GM06990 (cell line): ENCODE results near the gene TCF12.

Experiments
- DNase-seq: peaks from one replicate; pipeline ENCODE4 v3.0.0-alpha.2; 2011; ENCODE audit not compliant: insufficient read length; ENCODE audit errors: extremely low read depth
- H3K27me3 ChIP-seq: replicated peaks from 2 replicates; pipeline ENCODE4 v1.6.0; 2011; ENCODE audit warnings: low read length; ENCODE audit not compliant: control insufficient read depth, insufficient read depth
- H3K36me3 ChIP-seq: 2 replicates; pipeline ENCODE4 v1.5.1; 2011; ENCODE audit warnings: low read length; ENCODE audit not compliant: control insufficient read depth, insufficient read depth
- H3K4me3 ChIP-seq: replicated peaks from 2 replicates; pipeline ENCODE4 v1.5.1; 2011; ENCODE audit warnings: low read depth, mild to moderate bottlenecking, control low read depth, low read length
- CTCF ChIP-seq: IDR thresholded peaks from 2 replicates; pipeline ENCODE4 v1.5.1; 2011; ENCODE audit warnings: low read length, control low read depth, mild to moderate bottlenecking, inconsistent platforms; ENCODE audit not compliant: insufficient read depth, poor library complexity, severe bottlenecking

Gene TCF12

DNA sequence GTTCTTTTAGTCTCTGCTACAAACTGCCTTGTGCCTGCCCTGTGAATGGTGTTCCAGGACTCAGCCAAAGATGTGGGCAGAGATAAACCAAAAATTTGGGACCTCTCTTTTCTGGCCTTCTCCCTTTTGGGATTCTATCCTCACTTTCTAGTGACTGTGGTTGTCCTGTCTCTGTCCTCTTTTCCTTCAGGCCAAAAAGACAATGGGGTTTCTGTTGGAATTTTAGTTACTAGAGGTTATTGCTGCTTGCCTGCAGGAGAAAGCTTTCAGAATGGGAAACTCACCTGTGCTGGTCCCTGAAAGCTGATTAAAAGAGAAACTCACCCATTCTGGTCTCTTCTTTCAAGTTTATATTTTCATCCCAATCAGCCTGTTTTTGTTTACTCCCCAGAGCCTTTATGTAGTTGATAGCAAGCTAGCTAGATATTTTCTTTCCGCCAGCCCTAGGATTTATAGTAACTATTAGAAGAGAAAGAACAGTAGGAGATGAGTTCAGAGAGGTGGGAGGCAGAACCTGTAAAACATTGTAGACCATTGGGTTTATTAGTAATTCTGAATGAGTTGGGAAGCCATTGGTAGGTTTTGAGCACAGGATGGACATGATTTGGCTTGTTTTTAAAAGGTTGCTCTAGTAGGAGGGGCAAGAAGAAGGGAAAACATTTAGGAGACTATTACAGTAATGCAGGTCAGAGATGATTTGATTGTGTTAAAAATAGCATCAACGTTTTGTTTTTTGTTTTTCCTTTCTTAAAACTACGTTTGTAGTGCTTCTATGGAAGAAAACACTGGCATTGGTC is 138.9 kb downstream of the TCF12 start:
- Histone ChIP-seq H3K4me3 (no peak overlapping the region), H3K36me3 (no peaks in the 10 kb centered on the region), H3K27me3 (no peaks in the 10 kb centered on the region)
- DNase-seq, result no peak
- no peak for TF ChIP-seq CTCF

DNA sequence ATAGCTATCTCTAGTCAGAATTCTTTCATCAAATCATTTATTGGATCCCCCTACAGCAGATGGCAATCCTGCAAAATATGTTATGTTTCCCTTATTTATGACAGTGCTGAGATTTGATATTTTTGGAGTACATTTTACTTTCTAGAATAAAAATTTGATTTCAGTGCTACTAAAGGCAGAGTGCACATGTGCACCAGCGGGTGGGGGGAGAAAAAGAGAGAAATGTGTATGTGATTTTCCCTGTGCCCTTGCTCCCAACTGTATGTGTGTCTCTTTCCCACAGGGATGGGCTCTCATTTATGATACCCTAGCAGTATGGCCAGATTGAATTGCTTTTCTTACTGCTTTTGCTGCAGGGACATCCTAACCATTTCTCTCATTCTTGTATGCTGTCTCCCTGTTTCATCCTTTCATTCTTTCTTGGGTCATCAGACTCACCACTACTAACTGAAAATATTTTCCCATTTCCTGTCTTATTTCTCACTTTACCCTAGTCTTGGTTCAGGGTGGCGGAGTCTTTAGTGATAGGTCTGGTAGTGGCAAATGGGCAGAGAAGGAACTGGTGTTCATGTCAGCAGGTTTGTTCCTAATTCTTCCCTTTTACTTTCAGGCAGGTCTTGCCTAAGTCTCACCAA is 140.7 kb downstream of the TCF12 start:
- TF ChIP-seq CTCF, result no peak

GRCh38 chr15:57060799-57061198 is 142.4 kb downstream of the TCF12 start:
- H3K27me3 ChIP-seq, result no peaks in the 10 kb centered on the region
- no peak for TF ChIP-seq CTCF
- H3K36me3 ChIP-seq, result no peaks in the 10 kb centered on the region
- no peak overlapping the region for H3K4me3 ChIP-seq
- DNase-seq, result no peak

More for the DNA sequence above, 140.7 kb downstream of the TCF12 start:
- no peaks in the 10 kb centered on the region for H3K36me3 ChIP-seq
- no peak for DNase-seq
- H3K4me3 ChIP-seq, result no peak overlapping the region
- no peaks in the 10 kb centered on the region for H3K27me3 ChIP-seq

- H3K36me3 ChIP-seq, result no peaks in the 10 kb centered on the region
- no peak for DNase-seq
- H3K4me3 ChIP-seq, result no peak overlapping the region
- TF ChIP-seq CTCF, result no peak
- no peaks in the 10 kb centered on the region for H3K27me3 ChIP-seq
These were observed 142.8 kb downstream of the TCF12 start for GRCh38 chr15:57061281-57061680.

DNA sequence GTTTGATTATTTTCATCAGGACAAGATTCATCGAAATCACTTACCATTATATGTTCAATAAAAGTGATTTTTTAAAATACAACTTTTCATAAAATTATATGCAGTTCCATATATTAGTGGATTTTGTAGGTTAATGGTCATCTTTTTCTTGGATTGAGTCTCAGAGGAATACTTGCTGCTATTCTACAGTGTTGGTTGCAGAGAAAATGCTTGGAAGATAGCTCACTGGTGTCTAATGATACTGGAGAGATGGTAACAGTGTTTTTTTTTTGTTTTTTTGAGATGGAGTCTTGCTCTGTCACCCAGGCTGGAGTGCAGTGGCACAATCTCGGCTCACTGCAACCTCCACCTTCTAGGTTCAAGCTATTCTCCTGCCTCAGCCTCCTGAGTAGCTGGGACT is 143.3 kb downstream of the TCF12 start:
- TF ChIP-seq CTCF, result no peak

More for the DNA sequence above, 143.3 kb downstream of the TCF12 start:
- no peak overlapping the region for H3K4me3 ChIP-seq
- DNase-seq, result no peak
- no peaks in the 10 kb centered on the region for H3K27me3 ChIP-seq
- no peaks in the 10 kb centered on the region for H3K36me3 ChIP-seq
